Fibroblast of lung (primary cell): ENCODE measurements around the gene LPAR6. TPM values are rescaled to one million over a fixed set of nuclear protein-coding genes. Genes with fewer than 3 reads are reported as not detected.

ENCODE experiments used
- DNase-seq, 2 donors: peaks; one replicate each; pipeline versions ENCODE4 v3.0.0 to v3.0.0-alpha.2; 2010; ENCODE audit warnings: low read depth in 2 of 2
- H2AFZ ChIP-seq: 2 replicates; pipeline ENCODE4 v1.5.1; 2012; ENCODE audit warnings: low read length, control low read depth, inconsistent platforms
- H3K27ac ChIP-seq: 2 replicates; pipeline ENCODE4 v1.5.1; 2011; ENCODE audit warnings: low read length, control low read depth; ENCODE audit not compliant: insufficient read depth
- H3K27me3 ChIP-seq: 2 replicates; pipeline ENCODE4 v1.5.1; 2011; ENCODE audit warnings: mild to moderate bottlenecking, low read length; ENCODE audit not compliant: control insufficient read depth, insufficient read depth
- H3K36me3 ChIP-seq: 2 replicates; pipeline ENCODE4 v1.5.1; 2011; ENCODE audit warnings: low read length; ENCODE audit not compliant: control insufficient read depth, insufficient read depth
- H3K4me1 ChIP-seq: 2 replicates; pipeline ENCODE4 v1.5.1; 2011; ENCODE audit warnings: low read length; ENCODE audit not compliant: control insufficient read depth, insufficient read depth; ENCODE audit errors: extremely low read depth
- H3K4me2 ChIP-seq: 2 replicates; pipeline ENCODE4 v1.5.1; 2011; ENCODE audit warnings: low read length, control low read depth; ENCODE audit not compliant: insufficient read depth; ENCODE audit errors: extremely low read depth
- H3K4me3 ChIP-seq, 4 experiments: fragments of 200-600 bp in 1 of 4; sonication (generic) in 1 of 4; replicated peaks in 1 of 4; 2 replicates each; pipeline ENCODE4 v1.5.1; 2011 to 2016; ENCODE audit warnings: low read length in 4 of 4, low read depth in 3 of 4, mild to moderate bottlenecking in 3 of 4, control low read depth in 2 of 4, inconsistent platforms in 1 of 4, mixed read lengths in 1 of 4; ENCODE audit not compliant: insufficient read depth in 1 of 4; ENCODE audit errors: control extremely low read depth in 1 of 4
- H3K79me2 ChIP-seq: 2 replicates; pipeline ENCODE4 v1.5.1; 2012; ENCODE audit warnings: mild to moderate bottlenecking, low read length, inconsistent platforms; ENCODE audit not compliant: control insufficient read depth, insufficient read depth
- H3K9ac ChIP-seq: 2 replicates; pipeline ENCODE4 v1.5.1; 2011; ENCODE audit warnings: mild to moderate bottlenecking, low read length, control low read depth; ENCODE audit not compliant: insufficient read depth
- H3K9me3 ChIP-seq: 2 replicates; pipeline ENCODE4 v1.5.1; 2012; ENCODE audit warnings: low read depth, low read length; ENCODE audit not compliant: control insufficient read depth, insufficient read depth
- H4K20me1 ChIP-seq: 2 replicates; pipeline ENCODE4 v1.5.1; 2011; ENCODE audit warnings: low read length; ENCODE audit not compliant: control insufficient read depth, insufficient read depth; ENCODE audit errors: extremely low read depth
- CTCF ChIP-seq, 2 donors: IDR thresholded peaks in 1 of 2; conservative IDR thresholded peaks in 1 of 2; 1 replicate in 1 of 2; 2 replicates in 1 of 2; pipeline ENCODE4 v1.5.1; 2011 to 2012; ENCODE audit warnings: low read length in 2 of 2, control low read depth in 1 of 2, inconsistent platforms in 1 of 2, low read depth in 1 of 2, mild to moderate bottlenecking in 1 of 2
- EZH2 ChIP-seq: IDR thresholded peaks from 2 replicates; pipeline ENCODE4 v1.5.1; 2012; ENCODE audit warnings: low read length, control low read depth, mild to moderate bottlenecking; ENCODE audit errors: missing control alignments
- polyA plus RNA-seq, 2 donors: library from polyadenylated mRNA; depleted of rRNA in 1 of 2; stranded (reverse) in 1 of 2; unstranded in 1 of 2; fragments of >200 nt; gene quantifications; 2 replicates each; pipeline ENCODE4 v1.2.1, GENCODE V29; 2011 to 2012; ENCODE audit warnings: missing spikeins in 1 of 2
- total RNA-seq: library from RNA; depleted of rRNA; stranded (reverse); fragments of >200 nt; gene quantifications from 2 replicates; pipeline ENCODE4 v1.2.1, GENCODE V29; 2014

The LPAR6 gene
- total and polyA plus RNA-seq, 2 donors (not counting 1 experiment from before 2014, with no cell fraction given), result 6.8 to 7.6 TPM

- H3K4me2 ChIP-seq, result no peak overlapping the region
- H3K27me3 ChIP-seq, result no peaks in the 10 kb centered on the region
- no peaks in the 10 kb centered on the region for H3K79me2 ChIP-seq
- no peak overlapping the region for H3K9ac ChIP-seq
- peaks cover 3% of the 10 kb centered on the region for H3K4me1 ChIP-seq
- H4K20me1 ChIP-seq, result no peaks in the 10 kb centered on the region
- no peak for DNase-seq
- H3K36me3 ChIP-seq, result no peaks in the 10 kb centered on the region
- no peaks in the 10 kb centered on the region for H3K9me3 ChIP-seq
- TF ChIP-seq CTCF (conservative IDR thresholded peaks at IDR 0.05 in 1 of 2, IDR thresholded peaks at IDR 0.05 in 1 of 2; ENCODE audit: low read depth in 1 of 2, low read length in 2 of 2), result no peak
- TF ChIP-seq EZH2, result no peak
- no peak overlapping the region for H3K27ac ChIP-seq
- no peak overlapping the region for H2AFZ ChIP-seq
- no peak overlapping the region for H3K4me3 ChIP-seq
These were observed 19.2 kb downstream of the LPAR6 start for GRCh38 chr13:48393698-48394085.

GRCh38 chr13:48393030-48393697 is 19.7 kb downstream of the LPAR6 start:
- H3K4me2 ChIP-seq, result no peak overlapping the region
- no peak for TF ChIP-seq CTCF (conservative IDR thresholded peaks at IDR 0.05 in 1 of 2, IDR thresholded peaks at IDR 0.05 in 1 of 2; ENCODE audit: low read depth in 1 of 2, low read length in 2 of 2)
- TF ChIP-seq EZH2, result no peak
- H3K27me3 ChIP-seq, result no peaks in the 10 kb centered on the region
- no peaks in the 10 kb centered on the region for H4K20me1 ChIP-seq
- no peak overlapping the region for H3K9ac ChIP-seq
- H3K79me2 ChIP-seq, result no peaks in the 10 kb centered on the region
- no peak overlapping the region for H3K4me3 ChIP-seq
- no peak for DNase-seq
- no peaks in the 10 kb centered on the region for H3K36me3 ChIP-seq
- H3K9me3 ChIP-seq, result no peaks in the 10 kb centered on the region
- no peak overlapping the region for H2AFZ ChIP-seq
- no peak overlapping the region for H3K27ac ChIP-seq
- H3K4me1 ChIP-seq, result peaks cover 2% of the 10 kb centered on the region

GRCh38 chr13:48391257-48391656 is 21.7 kb downstream of the LPAR6 start:
- no peak overlapping the region for H2AFZ ChIP-seq
- no peak overlapping the region for H3K9ac ChIP-seq
- H3K79me2 ChIP-seq, result no peaks in the 10 kb centered on the region
- no peak overlapping the region for H3K4me2 ChIP-seq
- no peaks in the 10 kb centered on the region for H3K9me3 ChIP-seq
- no peaks in the 10 kb centered on the region for H3K36me3 ChIP-seq
- H3K4me3 ChIP-seq, result no peak overlapping the region
- TF ChIP-seq CTCF (conservative IDR thresholded peaks at IDR 0.05 in 1 of 2, IDR thresholded peaks at IDR 0.05 in 1 of 2; ENCODE audit: low read depth in 1 of 2, low read length in 2 of 2), result no peak
- TF ChIP-seq EZH2, result no peak
- DNase-seq, result no peak
- no peak overlapping the region for H3K27ac ChIP-seq
- H4K20me1 ChIP-seq, result no peaks in the 10 kb centered on the region
- no peaks in the 10 kb centered on the region for H3K4me1 ChIP-seq
- no peaks in the 10 kb centered on the region for H3K27me3 ChIP-seq
